ENCODE measurements around the gene RGR.

The RGR gene

DNA sequence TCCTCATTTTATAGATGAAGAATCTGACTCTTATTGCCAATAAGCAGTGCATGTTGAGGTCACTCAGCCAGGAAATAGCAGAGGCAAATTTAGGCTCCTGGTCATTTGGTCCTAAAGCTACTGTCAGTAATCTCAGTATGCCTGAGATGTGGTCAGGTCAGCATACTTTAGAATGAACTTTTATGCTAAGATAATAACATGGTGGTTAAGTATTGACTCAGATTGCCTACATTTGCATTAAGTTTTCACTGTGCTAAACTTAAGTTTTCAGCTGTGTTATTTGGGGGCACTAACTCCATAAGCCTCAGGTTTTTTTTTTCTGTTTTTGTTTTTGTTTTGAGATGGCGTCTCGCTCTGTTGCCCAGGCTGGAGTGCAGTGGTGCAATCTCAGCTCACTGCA, 47.6 kb downstream of the RGR start:
- TF ChIP-seq TAF1 (IDR thresholded peaks at IDR 0.05; ENCODE audit: low read depth) (no peak), CEBPB (IDR thresholded peaks at IDR 0.05) (no peak), ZBTB7A (IDR thresholded peaks at IDR 0.05; ENCODE audit: low read depth) (no peak)
- TF ChIP-seq, protein P1, sequence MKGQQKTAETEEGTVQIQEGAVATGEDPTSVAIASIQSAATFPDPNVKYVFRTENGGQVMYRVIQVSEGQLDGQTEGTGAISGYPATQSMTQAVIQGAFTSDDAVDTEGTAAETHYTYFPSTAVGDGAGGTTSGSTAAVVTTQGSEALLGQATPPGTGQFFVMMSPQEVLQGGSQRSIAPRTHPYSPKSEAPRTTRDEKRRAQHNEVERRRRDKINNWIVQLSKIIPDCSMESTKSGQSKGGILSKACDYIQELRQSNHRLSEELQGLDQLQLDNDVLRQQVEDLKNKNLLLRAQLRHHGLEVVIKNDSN (IDR thresholded peaks at IDR 0.05), result no peak
- TF ChIP-seq, protein P2, sequence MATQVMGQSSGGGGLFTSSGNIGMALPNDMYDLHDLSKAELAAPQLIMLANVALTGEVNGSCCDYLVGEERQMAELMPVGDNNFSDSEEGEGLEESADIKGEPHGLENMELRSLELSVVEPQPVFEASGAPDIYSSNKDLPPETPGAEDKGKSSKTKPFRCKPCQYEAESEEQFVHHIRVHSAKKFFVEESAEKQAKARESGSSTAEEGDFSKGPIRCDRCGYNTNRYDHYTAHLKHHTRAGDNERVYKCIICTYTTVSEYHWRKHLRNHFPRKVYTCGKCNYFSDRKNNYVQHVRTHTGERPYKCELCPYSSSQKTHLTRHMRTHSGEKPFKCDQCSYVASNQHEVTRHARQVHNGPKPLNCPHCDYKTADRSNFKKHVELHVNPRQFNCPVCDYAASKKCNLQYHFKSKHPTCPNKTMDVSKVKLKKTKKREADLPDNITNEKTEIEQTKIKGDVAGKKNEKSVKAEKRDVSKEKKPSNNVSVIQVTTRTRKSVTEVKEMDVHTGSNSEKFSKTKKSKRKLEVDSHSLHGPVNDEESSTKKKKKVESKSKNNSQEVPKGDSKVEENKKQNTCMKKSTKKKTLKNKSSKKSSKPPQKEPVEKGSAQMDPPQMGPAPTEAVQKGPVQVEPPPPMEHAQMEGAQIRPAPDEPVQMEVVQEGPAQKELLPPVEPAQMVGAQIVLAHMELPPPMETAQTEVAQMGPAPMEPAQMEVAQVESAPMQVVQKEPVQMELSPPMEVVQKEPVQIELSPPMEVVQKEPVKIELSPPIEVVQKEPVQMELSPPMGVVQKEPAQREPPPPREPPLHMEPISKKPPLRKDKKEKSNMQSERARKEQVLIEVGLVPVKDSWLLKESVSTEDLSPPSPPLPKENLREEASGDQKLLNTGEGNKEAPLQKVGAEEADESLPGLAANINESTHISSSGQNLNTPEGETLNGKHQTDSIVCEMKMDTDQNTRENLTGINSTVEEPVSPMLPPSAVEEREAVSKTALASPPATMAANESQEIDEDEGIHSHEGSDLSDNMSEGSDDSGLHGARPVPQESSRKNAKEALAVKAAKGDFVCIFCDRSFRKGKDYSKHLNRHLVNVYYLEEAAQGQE (IDR thresholded peaks at IDR 0.05; ENCODE audit: low read depth), result no peak

GRCh38 chr10:84293171-84293570, 48.3 kb downstream of the RGR start:
- TF ChIP-seq EP300 (IDR thresholded peaks at IDR 0.05; ENCODE audit: borderline replicate concordance) (no peak), FOXM1 (IDR thresholded peaks at IDR 0.05; ENCODE audit: borderline replicate concordance, low read depth) (no peak), YY1 (IDR thresholded peaks at IDR 0.05; ENCODE audit: low read depth) (no peak), CREB1 (IDR thresholded peaks at IDR 0.05; ENCODE audit: low read depth) (no peak), EGR1 (IDR thresholded peaks at IDR 0.05) (no peak), RAD21 (IDR thresholded peaks at IDR 0.05; ENCODE audit: low read depth) (no peak), CEBPB (IDR thresholded peaks at IDR 0.05) (no peak), TEAD4 (IDR thresholded peaks at IDR 0.05) (no peak)
- TF ChIP-seq, protein P1 (IDR thresholded peaks at IDR 0.05), result no peak
- TF ChIP-seq, protein P3, sequence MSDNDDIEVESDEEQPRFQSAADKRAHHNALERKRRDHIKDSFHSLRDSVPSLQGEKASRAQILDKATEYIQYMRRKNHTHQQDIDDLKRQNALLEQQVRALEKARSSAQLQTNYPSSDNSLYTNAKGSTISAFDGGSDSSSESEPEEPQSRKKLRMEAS (IDR thresholded peaks at IDR 0.05), result no peak

DNA sequence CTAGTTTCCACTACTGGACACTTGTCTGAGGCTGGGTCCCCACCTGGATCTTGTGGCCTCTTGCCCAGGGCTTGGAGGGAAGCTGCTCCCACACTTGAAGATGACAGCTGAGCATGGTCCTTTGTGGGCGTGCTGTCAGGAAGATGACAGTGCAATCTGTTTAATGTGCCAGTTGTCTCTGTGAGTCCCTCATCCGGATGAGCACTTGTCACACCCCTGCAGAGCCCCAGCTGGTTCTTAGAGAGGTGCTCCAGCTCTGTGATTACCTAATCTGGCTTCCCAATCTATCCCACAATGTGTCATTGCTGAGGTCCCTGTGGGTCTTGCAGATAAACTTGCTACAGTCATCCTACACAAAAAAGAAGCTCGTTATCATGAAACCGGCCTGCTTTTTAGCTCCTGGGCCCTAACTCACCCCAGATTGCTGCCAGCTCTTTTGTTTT, 48.7 kb downstream of the RGR start:
- TF ChIP-seq ZBTB7A (IDR thresholded peaks at IDR 0.05; ENCODE audit: low read depth) (no peak), NFIC (IDR thresholded peaks at IDR 0.05) (no peak), FOXM1 (IDR thresholded peaks at IDR 0.05; ENCODE audit: borderline replicate concordance, low read depth) (no peak), EGR1 (IDR thresholded peaks at IDR 0.05) (no peak), EP300 (IDR thresholded peaks at IDR 0.05; ENCODE audit: borderline replicate concordance) (no peak), CREB1 (IDR thresholded peaks at IDR 0.05; ENCODE audit: low read depth) (no peak), RAD21 (IDR thresholded peaks at IDR 0.05; ENCODE audit: low read depth) (no peak), TAF1 (IDR thresholded peaks at IDR 0.05; ENCODE audit: low read depth) (no peak), TCF12 (IDR thresholded peaks at IDR 0.05; ENCODE audit: low read depth) (no peak)
- TF ChIP-seq, protein P3 (IDR thresholded peaks at IDR 0.05), result no peak
- TF ChIP-seq, protein P2 (IDR thresholded peaks at IDR 0.05; ENCODE audit: low read depth), result no peak
- TF ChIP-seq, protein P1 (IDR thresholded peaks at IDR 0.05), result no peak

DNA sequence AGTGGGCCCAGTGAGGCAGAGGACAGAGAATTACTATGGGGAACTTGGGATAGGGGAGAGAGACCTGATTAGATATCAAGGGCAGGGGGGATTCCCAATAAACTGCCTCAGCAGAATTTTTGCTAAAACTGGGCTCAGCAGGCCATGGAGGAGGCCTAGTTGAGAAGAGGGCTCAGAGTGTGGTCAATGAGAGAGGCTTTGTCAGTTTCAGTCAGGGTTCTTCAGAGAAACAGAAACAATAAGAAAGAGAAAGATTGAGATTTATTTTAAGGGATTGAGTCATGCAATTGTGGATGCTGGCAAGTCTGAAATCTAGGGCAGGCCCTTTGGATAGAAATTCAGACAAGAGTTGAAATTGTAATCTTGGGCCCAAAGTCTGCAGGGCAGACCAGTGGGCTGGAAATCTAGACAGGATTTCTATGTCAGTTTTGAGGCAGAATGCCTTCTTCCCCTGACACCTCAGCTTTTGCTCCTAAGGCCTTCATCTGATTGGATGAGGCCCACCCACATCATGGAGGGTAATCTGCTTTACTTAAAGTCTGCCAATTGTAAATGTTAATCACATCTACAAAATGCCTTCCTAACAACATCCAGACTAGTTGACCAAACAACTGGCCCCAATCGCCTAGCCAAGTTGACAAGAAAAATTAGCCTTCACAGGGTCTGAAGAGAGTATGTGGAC, 50.1 kb downstream of the RGR start:
- TF ChIP-seq FOXM1 (IDR thresholded peaks at IDR 0.05; ENCODE audit: borderline replicate concordance, low read depth) (no peak), ZBTB7A (IDR thresholded peaks at IDR 0.05; ENCODE audit: low read depth) (no peak), EGR1 (IDR thresholded peaks at IDR 0.05) (no peak), YY1 (IDR thresholded peaks at IDR 0.05; ENCODE audit: low read depth) (no peak), RAD21 (IDR thresholded peaks at IDR 0.05; ENCODE audit: low read depth) (no peak), CEBPB (IDR thresholded peaks at IDR 0.05) (no peak), TAF1 (IDR thresholded peaks at IDR 0.05; ENCODE audit: low read depth) (no peak), EP300 (IDR thresholded peaks at IDR 0.05; ENCODE audit: borderline replicate concordance) (no peak), TCF12 (IDR thresholded peaks at IDR 0.05; ENCODE audit: low read depth) (no peak), TEAD4 (IDR thresholded peaks at IDR 0.05) (no peak), CREB1 (IDR thresholded peaks at IDR 0.05; ENCODE audit: low read depth) (no peak), NFIC (IDR thresholded peaks at IDR 0.05) (no peak)
- TF ChIP-seq, protein P1 (IDR thresholded peaks at IDR 0.05), result no peak
- TF ChIP-seq, protein P3 (IDR thresholded peaks at IDR 0.05), result no peak
- TF ChIP-seq, protein P2 (IDR thresholded peaks at IDR 0.05; ENCODE audit: low read depth), result no peak
